Thyroid gland (tissue), 4 donors: ENCODE measurements around the gene TPH2.

Experiments used
- POLR2A ChIP-seq, 2 donors: fragments of 450-650 bp; IDR thresholded peaks; one replicate each; pipeline ENCODE4 v1.6.1; 2017; ENCODE audit warnings: antibody characterized with exemption in 2 of 2, mild to moderate bottlenecking in 2 of 2, moderate library complexity in 1 of 2
- TF ChIP-seq, protein P1 (sequence below), 6 experiments: fragments of 200-600 bp in 3 of 6; fragments of 450-650 bp in 3 of 6; sonication (generic) in 3 of 6; IDR thresholded peaks; one replicate each; pipeline ENCODE4 v1.5.1; 2016 to 2019; ENCODE audit warnings: antibody characterized with exemption in 6 of 6, mild to moderate bottlenecking in 2 of 6, inconsistent platforms in 1 of 6, moderate library complexity in 1 of 6

DNA sequence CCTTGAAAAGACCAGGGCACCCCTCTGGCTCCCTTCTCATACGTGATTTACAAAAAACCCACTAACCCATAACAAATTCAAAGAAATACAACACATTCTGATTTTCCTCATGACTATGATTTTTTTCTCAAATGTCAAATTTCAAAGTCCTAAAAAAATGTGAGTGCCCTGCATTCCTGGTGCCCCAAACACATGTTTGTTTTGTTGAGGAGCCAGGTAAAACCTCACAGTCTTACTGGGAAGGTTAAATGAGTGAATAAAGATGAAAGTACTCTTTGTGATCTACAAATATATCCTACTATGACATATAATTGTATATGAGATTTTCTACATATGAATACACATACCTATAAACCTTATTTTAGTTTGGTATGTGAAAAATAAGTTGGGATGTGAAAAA is 30.7 kb downstream of the TPH2 start:
- TF ChIP-seq, protein P1, sequence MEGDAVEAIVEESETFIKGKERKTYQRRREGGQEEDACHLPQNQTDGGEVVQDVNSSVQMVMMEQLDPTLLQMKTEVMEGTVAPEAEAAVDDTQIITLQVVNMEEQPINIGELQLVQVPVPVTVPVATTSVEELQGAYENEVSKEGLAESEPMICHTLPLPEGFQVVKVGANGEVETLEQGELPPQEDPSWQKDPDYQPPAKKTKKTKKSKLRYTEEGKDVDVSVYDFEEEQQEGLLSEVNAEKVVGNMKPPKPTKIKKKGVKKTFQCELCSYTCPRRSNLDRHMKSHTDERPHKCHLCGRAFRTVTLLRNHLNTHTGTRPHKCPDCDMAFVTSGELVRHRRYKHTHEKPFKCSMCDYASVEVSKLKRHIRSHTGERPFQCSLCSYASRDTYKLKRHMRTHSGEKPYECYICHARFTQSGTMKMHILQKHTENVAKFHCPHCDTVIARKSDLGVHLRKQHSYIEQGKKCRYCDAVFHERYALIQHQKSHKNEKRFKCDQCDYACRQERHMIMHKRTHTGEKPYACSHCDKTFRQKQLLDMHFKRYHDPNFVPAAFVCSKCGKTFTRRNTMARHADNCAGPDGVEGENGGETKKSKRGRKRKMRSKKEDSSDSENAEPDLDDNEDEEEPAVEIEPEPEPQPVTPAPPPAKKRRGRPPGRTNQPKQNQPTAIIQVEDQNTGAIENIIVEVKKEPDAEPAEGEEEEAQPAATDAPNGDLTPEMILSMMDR (IDR thresholded peaks at IDR 0.05), result no peak
- no peak for TF ChIP-seq POLR2A (IDR thresholded peaks at IDR 0.05)
